Testis (tissue), 3 donors: ENCODE data around the gene PCCA. TPM values are rescaled to one million over a fixed set of nuclear protein-coding genes. Genes with fewer than 3 reads are reported as not detected.
"Not testable (repeated sequence)": the region's sequence is repeated elsewhere in the genome, so short reads cannot be mapped to it uniquely, and the experiment has no call there.

ENCODE experiments used
- DNase-seq: peaks from one replicate; pipeline ENCODE4 v3.0.0-alpha.2; 2019
- H3K27ac ChIP-seq, 2 donors: fragments of 200-600 bp; sonication (generic); one replicate each; pipeline ENCODE4 v1.5.1; 2019
- H3K27me3 ChIP-seq: fragments of 200-600 bp; sonication (generic); one replicate; pipeline ENCODE4 v1.5.1; 2019
- H3K36me3 ChIP-seq: fragments of 200-600 bp; sonication (generic); one replicate; pipeline ENCODE4 v1.5.1; 2017; ENCODE audit warnings: low read depth; ENCODE audit errors: missing control alignments
- H3K4me1 ChIP-seq: fragments of 200-600 bp; sonication (generic); one replicate; pipeline ENCODE4 v1.5.1; 2019
- H3K4me3 ChIP-seq, 2 donors: fragments of 200-600 bp; sonication (generic); one replicate each; pipeline ENCODE4 v1.5.1; 2017 to 2019
- H3K9me3 ChIP-seq: fragments of 200-600 bp; sonication (generic); one replicate; pipeline ENCODE4 v1.5.1; 2017
- CTCF ChIP-seq, 3 experiments: fragments of 450-650 bp in 2 of 3; fragments of 200-600 bp in 1 of 3; sonication (generic) in 1 of 3; IDR thresholded peaks; one replicate each; pipeline ENCODE4 v1.5.1; 2016 to 2019; ENCODE audit warnings: antibody characterized with exemption in 3 of 3, mild to moderate bottlenecking in 2 of 3, moderate library complexity in 1 of 3
- POLR2A ChIP-seq: fragments of 450-650 bp; IDR thresholded peaks from one replicate; pipeline ENCODE4 v1.6.1; 2017; ENCODE audit warnings: antibody characterized with exemption, mild to moderate bottlenecking, moderate library complexity
- WGBS, 2 donors: methylation state at CpG; one replicate each; pipeline ENCODE4 v1.1.5; 2018; 5-methylcytosine and 5-hydroxymethylcytosine counted together
- intact Hi-C: fragments of 100-400 bp; cut with DNase I; formaldehyde crosslinking; loops from one replicate; pipeline ENCODE4 v1.15.1; 2023; ENCODE audit warnings: low total_unique reads
- polyA plus RNA-seq: library from polyadenylated mRNA; stranded (reverse); fragments of 350-450 nt; fragmentation: Illumina TruSeq; extraction: RNeasy Lipid Tissue Mini Kit (QIAGEN cat#74804); gene quantifications from one replicate; pipeline ENCODE4 v1.2.3, GENCODE V29; 2014; ENCODE audit warnings: low read depth, low replicate concordance; ENCODE audit not compliant: insufficient read depth
- total RNA-seq, 2 donors: library from RNA; depleted of rRNA; stranded (reverse); fragments of >200 nt; gene quantifications; one replicate each; pipeline ENCODE4 v1.2.3, GENCODE V29; 2016

PCCA gene
- total and polyA plus RNA-seq, 3 donors from 2014 or later: 17.9 to 56.2 (median 39.2) TPM

- Histone ChIP-seq H3K4me1 (no peaks in the 10 kb centered on the region), H3K27me3 (no peaks in the 10 kb centered on the region), H3K36me3 (no peaks in the 10 kb centered on the region), H3K9me3 (no peaks in the 10 kb centered on the region), H3K27ac (no peak overlapping the region), H3K4me3 (no peak overlapping the region)
- intact Hi-C loops: no loop called here
- no peak for DNase-seq
- WGBS, 2 donors: 83 to 86% methylated on average over 4 of the region's 4 CpGs
- TF ChIP-seq CTCF (IDR thresholded peaks at IDR 0.05) (no peak), POLR2A (no peak)
These were observed 217.1 kb downstream of the PCCA start for GRCh38 chr13:100306030-100306429.

- Histone ChIP-seq H3K9me3 (no peaks in the 10 kb centered on the region), H3K4me1 (no peaks in the 10 kb centered on the region), H3K36me3 (no peaks in the 10 kb centered on the region), H3K27me3 (no peaks in the 10 kb centered on the region), H3K27ac (no peak overlapping the region), H3K4me3 (no peak overlapping the region)
- TF ChIP-seq POLR2A: no peak
- TF ChIP-seq CTCF (IDR thresholded peaks at IDR 0.05): no peak
- WGBS, 2 donors: 71 to 77% methylated on average over 5 of the region's 5 CpGs
- intact Hi-C loops: no loop called here
- no peak for DNase-seq
These were observed 217.6 kb downstream of the PCCA start for GRCh38 chr13:100306434-100306999.

GRCh38 chr13:100314132-100314910 lies 225.4 kb downstream of the PCCA start:
- intact Hi-C loops: no loop called here
- no peak for TF ChIP-seq CTCF (IDR thresholded peaks at IDR 0.05)
- no peak for TF ChIP-seq POLR2A
- Histone ChIP-seq H3K36me3 (no peaks in the 10 kb centered on the region), H3K4me3 (no peak overlapping the region), H3K9me3 (no peaks in the 10 kb centered on the region), H3K27ac (no peak overlapping the region), H3K4me1 (no peaks in the 10 kb centered on the region), H3K27me3 (no peaks in the 10 kb centered on the region)
- no peak for DNase-seq
- WGBS, 2 donors: 95 to 100% methylated on average over 2 of the region's 2 CpGs

GRCh38 chr13:100315522-100315921 lies 226.6 kb downstream of the PCCA start:
- no peak overlapping the region for H3K27ac ChIP-seq
- intact Hi-C loops: no loop called here
- H3K4me3 ChIP-seq: no peak overlapping the region
- DNase-seq: no peak
- TF ChIP-seq POLR2A: no peak
- TF ChIP-seq CTCF (IDR thresholded peaks at IDR 0.05): no peak
- 86% methylated on average over 1 of the region's 1 CpG for whole genome bisulfite sequencing, 2 donors
- no peaks in the 10 kb centered on the region for H3K9me3 ChIP-seq
- H3K4me1 ChIP-seq: no peaks in the 10 kb centered on the region
- H3K27me3 ChIP-seq: no peaks in the 10 kb centered on the region
- H3K36me3 ChIP-seq: no peaks in the 10 kb centered on the region

- H3K4me3 ChIP-seq, DNase-seq, H3K4me1 ChIP-seq, H3K36me3 ChIP-seq, H3K27me3 ChIP-seq, intact Hi-C loops, H3K9me3 ChIP-seq, H3K27ac ChIP-seq: not testable (repeated sequence)
- 94 to 100% methylated on average over 1 to 3 of the region's 3 CpGs for WGBS, 2 donors
These were observed 229.6 kb downstream of the PCCA start for GRCh38 chr13:100318473-100318872.
